ENCODE results near the gene DPPA3.

The DPPA3 gene

GRCh38 chr12:7693793-7694192, 17.4 kb upstream of the DPPA3 start:
- Histone ChIP-seq H3K9ac (ENCODE audit: low read length) (no peak overlapping the region), H3K9me2 (replicated peaks; ENCODE audit: insufficient read depth, low read length) (no peaks in the 10 kb centered on the region), H3K27me3 (replicated peaks; ENCODE audit: insufficient read depth, low read length) (no peaks in the 10 kb centered on the region), H3K79me2 (ENCODE audit: low read length) (no peaks in the 10 kb centered on the region), H3K36me3 (replicated peaks; ENCODE audit: insufficient read depth, low read length) (no peaks in the 10 kb centered on the region), H3F3A (ENCODE audit: insufficient read depth, low read length) (no peaks in the 10 kb centered on the region), H3K27ac (ENCODE audit: low read length) (no peak overlapping the region), H2AFZ (ENCODE audit: low read length) (no peak overlapping the region), H3K4me1 (ENCODE audit: low read length) (no peaks in the 10 kb centered on the region), H4K20me1 (ENCODE audit: insufficient read depth, low read length) (no peaks in the 10 kb centered on the region), H3K4me3 (ENCODE audit: low read length) (no peak overlapping the region), H3K9me3 (replicated peaks; ENCODE audit: insufficient read depth, low read length) (no peaks in the 10 kb centered on the region), H3K4me2 (ENCODE audit: low read depth, low read length) (no peak overlapping the region)
- no peak for DNase-seq
- TF ChIP-seq EZH2phosphoT487 (IDR thresholded peaks at IDR 0.05; ENCODE audit: low read length) (no peak), CTCF (IDR thresholded peaks at IDR 0.05; ENCODE audit: low read length) (no peak), EZH2 (optimal IDR thresholded peaks at IDR 0.05; ENCODE audit: low read depth, low read length) (no peak)

GRCh38 chr12:7694556-7695236, 16.5 kb upstream of the DPPA3 start:
- no peak for DNase-seq
- H3K9me3 ChIP-seq (replicated peaks; ENCODE audit: insufficient read depth, low read length), result no peaks in the 10 kb centered on the region
- H3K36me3 ChIP-seq (replicated peaks; ENCODE audit: insufficient read depth, low read length), result no peaks in the 10 kb centered on the region
- TF ChIP-seq EZH2 (optimal IDR thresholded peaks at IDR 0.05; ENCODE audit: low read depth, low read length), result no peak
- TF ChIP-seq CTCF (IDR thresholded peaks at IDR 0.05; ENCODE audit: low read length), result no peak
- TF ChIP-seq EZH2phosphoT487 (IDR thresholded peaks at IDR 0.05; ENCODE audit: low read length), result no peak
- H3K27me3 ChIP-seq (replicated peaks; ENCODE audit: insufficient read depth, low read length), result no peaks in the 10 kb centered on the region
- H2AFZ ChIP-seq (ENCODE audit: low read length), result no peak overlapping the region
- no peaks in the 10 kb centered on the region for H4K20me1 ChIP-seq (ENCODE audit: insufficient read depth, low read length)
- H3K4me1 ChIP-seq (ENCODE audit: low read length), result no peaks in the 10 kb centered on the region
- H3K9ac ChIP-seq (ENCODE audit: low read length), result no peak overlapping the region
- H3F3A ChIP-seq (ENCODE audit: insufficient read depth, low read length), result no peaks in the 10 kb centered on the region
- H3K27ac ChIP-seq (ENCODE audit: low read length), result no peak overlapping the region
- H3K4me2 ChIP-seq (ENCODE audit: low read depth, low read length), result no peak overlapping the region
- H3K9me2 ChIP-seq (replicated peaks; ENCODE audit: insufficient read depth, low read length), result no peaks in the 10 kb centered on the region
- H3K4me3 ChIP-seq (ENCODE audit: low read length), result no peak overlapping the region
- no peaks in the 10 kb centered on the region for H3K79me2 ChIP-seq (ENCODE audit: low read length)

- DNase-seq, result no peak
- Histone ChIP-seq H3K9ac (ENCODE audit: low read length) (no peak overlapping the region), H4K20me1 (ENCODE audit: insufficient read depth, low read length) (no peaks in the 10 kb centered on the region), H3K27ac (ENCODE audit: low read length) (no peak overlapping the region), H3K36me3 (replicated peaks; ENCODE audit: insufficient read depth, low read length) (no peaks in the 10 kb centered on the region), H3F3A (ENCODE audit: insufficient read depth, low read length) (no peaks in the 10 kb centered on the region), H3K4me2 (ENCODE audit: low read depth, low read length) (no peak overlapping the region), H3K4me3 (ENCODE audit: low read length) (no peak overlapping the region), H2AFZ (ENCODE audit: low read length) (no peak overlapping the region), H3K9me2 (replicated peaks; ENCODE audit: insufficient read depth, low read length) (no peaks in the 10 kb centered on the region), H3K79me2 (ENCODE audit: low read length) (no peaks in the 10 kb centered on the region), H3K4me1 (ENCODE audit: low read length) (no peaks in the 10 kb centered on the region), H3K9me3 (replicated peaks; ENCODE audit: insufficient read depth, low read length) (no peaks in the 10 kb centered on the region), H3K27me3 (replicated peaks; ENCODE audit: insufficient read depth, low read length) (no peaks in the 10 kb centered on the region)
- TF ChIP-seq CTCF (IDR thresholded peaks at IDR 0.05; ENCODE audit: low read length) (no peak), EZH2 (optimal IDR thresholded peaks at IDR 0.05; ENCODE audit: low read depth, low read length) (no peak), EZH2phosphoT487 (IDR thresholded peaks at IDR 0.05; ENCODE audit: low read length) (no peak)
Observed at GRCh38 chr12:7695237-7695560, 16.0 kb upstream of the DPPA3 start.
